BJ (cell line): ENCODE measurements around the gene NOX5. TPM values are rescaled to one million over a fixed set of nuclear protein-coding genes. Genes with fewer than 3 reads are reported as not detected.
A peak's percentile ranks its signal among the peaks of the same experiment; 100 is the strongest.

Experiments
- CTCF ChIA-PET: fragments of 350-600 bp; formaldehyde crosslinking; extraction: SDS; loops from one replicate; lab custom pipeline; 2021; ENCODE audit warnings: antibody characterized with exemption, inconsistent platforms; lab: Yijun Ruan, JAX
- POLR2A ChIA-PET: fragments of 300-600 bp; sonication (Branson Sonifier 250); formaldehyde crosslinking; extraction: SDS; loops from one replicate; lab custom pipeline; 2021; ENCODE audit warnings: antibody characterized with exemption; lab: Charles Lee
- DNase-seq: peaks from one replicate; pipeline ENCODE4 v3.0.0-alpha.2; 2011; ENCODE audit warnings: low read depth
- H3K27me3 ChIP-seq: 2 replicates; pipeline ENCODE4 v1.6.0; 2011; ENCODE audit warnings: low read length; ENCODE audit not compliant: control insufficient read depth, insufficient read depth
- H3K36me3 ChIP-seq: 2 replicates; pipeline ENCODE4 v1.5.1; 2011; ENCODE audit warnings: low read length; ENCODE audit not compliant: control insufficient read depth, insufficient read depth
- H3K4me3 ChIP-seq: 2 replicates; pipeline ENCODE4 v1.5.1; 2011; ENCODE audit warnings: low read depth, mild to moderate bottlenecking, control low read depth, low read length
- polyA plus RNA-seq: library from polyadenylated mRNA; depleted of rRNA; stranded (reverse); fragments of >200 nt; gene quantifications from 2 replicates; pipeline ENCODE4 v1.2.3, GENCODE V29; 2011
- TF ChIP-seq, protein P1 (sequence below): IDR thresholded peaks from 2 replicates; pipeline ENCODE4 v1.5.1; 2011; ENCODE audit warnings: low read depth, mild to moderate bottlenecking, control low read depth, inconsistent platforms, low read length, moderate library complexity; ENCODE audit not compliant: insufficient read depth

Gene NOX5
- polyA plus RNA-seq, 1 experiment, result 0.86 TPM

DNA sequence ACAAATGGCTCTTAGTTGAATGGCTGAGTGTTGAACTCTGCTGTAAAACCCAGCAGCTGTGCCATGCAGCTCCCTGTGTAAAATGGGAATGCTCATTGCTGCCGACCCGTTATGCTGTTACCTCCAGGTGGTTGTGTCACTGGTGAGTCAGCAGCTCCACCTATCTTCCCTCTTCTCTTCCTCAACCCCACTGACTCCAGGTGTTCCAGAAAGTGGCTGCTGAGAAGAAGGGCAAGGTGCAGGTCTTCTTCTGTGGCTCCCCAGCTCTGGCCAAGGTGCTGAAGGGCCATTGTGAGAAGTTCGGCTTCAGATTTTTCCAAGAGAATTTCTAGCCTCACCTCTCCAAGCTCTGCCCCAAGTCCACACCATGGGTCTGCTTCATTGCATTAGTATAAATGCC, 41.9 kb downstream of the NOX5 start:
- POLR2A ChIA-PET, result no interaction called here
- CTCF ChIA-PET, result interaction anchor here (0.6 to 7.9 kb wide), 9 partner anchors 10 to 409 kb away, joined by 3 to 70 read pairs (median 6); partner anchors contain the start of gene GLCE
- TF ChIP-seq, protein P1, sequence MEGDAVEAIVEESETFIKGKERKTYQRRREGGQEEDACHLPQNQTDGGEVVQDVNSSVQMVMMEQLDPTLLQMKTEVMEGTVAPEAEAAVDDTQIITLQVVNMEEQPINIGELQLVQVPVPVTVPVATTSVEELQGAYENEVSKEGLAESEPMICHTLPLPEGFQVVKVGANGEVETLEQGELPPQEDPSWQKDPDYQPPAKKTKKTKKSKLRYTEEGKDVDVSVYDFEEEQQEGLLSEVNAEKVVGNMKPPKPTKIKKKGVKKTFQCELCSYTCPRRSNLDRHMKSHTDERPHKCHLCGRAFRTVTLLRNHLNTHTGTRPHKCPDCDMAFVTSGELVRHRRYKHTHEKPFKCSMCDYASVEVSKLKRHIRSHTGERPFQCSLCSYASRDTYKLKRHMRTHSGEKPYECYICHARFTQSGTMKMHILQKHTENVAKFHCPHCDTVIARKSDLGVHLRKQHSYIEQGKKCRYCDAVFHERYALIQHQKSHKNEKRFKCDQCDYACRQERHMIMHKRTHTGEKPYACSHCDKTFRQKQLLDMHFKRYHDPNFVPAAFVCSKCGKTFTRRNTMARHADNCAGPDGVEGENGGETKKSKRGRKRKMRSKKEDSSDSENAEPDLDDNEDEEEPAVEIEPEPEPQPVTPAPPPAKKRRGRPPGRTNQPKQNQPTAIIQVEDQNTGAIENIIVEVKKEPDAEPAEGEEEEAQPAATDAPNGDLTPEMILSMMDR, result no peak

DNA sequence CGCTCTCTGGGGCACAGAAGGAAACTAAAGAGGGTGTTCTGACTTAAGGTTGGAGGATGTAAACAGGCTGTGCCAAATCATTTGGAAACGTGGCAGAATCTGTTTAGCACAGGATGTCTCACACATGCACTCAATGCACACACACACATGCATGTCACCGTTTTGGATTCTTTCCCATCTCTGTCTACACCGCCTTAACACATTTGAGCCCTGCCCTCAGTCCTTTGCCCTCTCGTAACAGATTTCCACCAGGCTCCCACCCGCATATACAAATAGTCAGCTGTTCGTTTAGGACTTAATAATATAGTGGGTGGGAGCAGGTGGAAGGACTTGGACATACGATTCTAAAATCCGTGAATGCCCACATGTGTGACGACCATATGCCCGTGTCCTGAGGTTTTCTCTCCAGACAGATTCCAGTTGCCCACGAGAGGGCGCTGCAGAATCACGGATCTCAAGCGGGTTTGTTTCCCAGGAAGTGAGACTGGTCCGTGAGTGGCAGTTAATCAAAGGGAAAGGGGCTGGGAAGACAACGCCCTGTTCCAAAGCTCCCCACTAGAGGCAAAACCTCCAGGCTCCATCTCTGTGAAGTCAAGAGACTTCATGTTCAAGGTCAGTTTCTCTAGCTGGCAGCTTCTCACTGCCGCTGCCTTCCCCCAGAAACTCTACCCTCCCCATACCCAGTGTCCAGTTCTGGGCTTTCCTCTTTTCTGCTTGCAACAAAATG, 44.5 kb downstream of the NOX5 start:
- Histone ChIP-seq H3K27me3 (no peaks in the 10 kb centered on the region), H3K4me3 (no peak overlapping the region), H3K36me3 (no peaks in the 10 kb centered on the region)
- TF ChIP-seq, protein P1, result peak; percentile 79
- DNase-seq, result peak; percentile 22
- POLR2A ChIA-PET, result no interaction called here
- CTCF ChIA-PET, result interaction anchor here (0.6 to 7.9 kb wide), 35 partner anchors 8 to 408 kb away, joined by 3 to 70 read pairs (median 4); partner anchors contain the start of gene GLCE

More for the DNA sequence above, 41.9 kb downstream of the NOX5 start:
- H3K4me3 ChIP-seq, result no peak overlapping the region
- DNase-seq, result no peak
- H3K27me3 ChIP-seq, result peaks cover 2% of the 10 kb centered on the region; the same call in 1 of the 2 replicates
- no peaks in the 10 kb centered on the region for H3K36me3 ChIP-seq

DNA sequence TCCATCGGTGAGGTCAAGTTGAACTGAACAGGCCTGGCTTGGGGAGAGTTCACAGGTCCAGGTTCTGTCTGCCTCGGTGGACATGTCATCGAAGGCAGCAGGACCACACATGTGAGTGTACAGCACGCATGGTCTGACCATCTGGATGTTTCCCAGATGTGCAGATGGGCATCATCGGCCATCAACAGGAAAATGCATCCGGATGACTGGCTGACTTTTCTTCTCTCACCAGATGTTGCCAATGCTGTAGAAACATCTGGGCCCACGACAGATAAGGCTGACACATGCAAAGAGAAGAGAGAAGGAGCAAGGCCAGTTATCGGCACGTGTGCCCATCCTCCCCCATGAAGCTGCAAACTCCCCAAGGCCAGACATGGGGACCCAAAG, 45.1 kb downstream of the NOX5 start:
- ChIA-PET CTCF (interaction anchor here (0.6 to 7.9 kb wide), 32 partner anchors 8 to 408 kb away, joined by 3 to 70 read pairs (median 4); partner anchors contain the start of gene GLCE), POLR2A (no interaction called here)
- DNase-seq, result no peak
- no peak overlapping the region for H3K4me3 ChIP-seq
- no peaks in the 10 kb centered on the region for H3K27me3 ChIP-seq
- TF ChIP-seq, protein P1, result no peak
- no peaks in the 10 kb centered on the region for H3K36me3 ChIP-seq

GRCh38 chr15:69060041-69060481, 45.6 kb downstream of the NOX5 start:
- ChIA-PET CTCF (interaction anchor here (1.1 to 7.9 kb wide), 8 partner anchors 8 to 407 kb away, joined by 4 to 70 read pairs (median 7); no protein-coding TSS in a partner anchor), POLR2A (no interaction called here)
- no peak for DNase-seq
- Histone ChIP-seq H3K4me3 (no peak overlapping the region), H3K36me3 (no peaks in the 10 kb centered on the region), H3K27me3 (no peaks in the 10 kb centered on the region)
- TF ChIP-seq, protein P1, result no peak

- DNase-seq, result no peak
- H3K4me3 ChIP-seq, result no peak overlapping the region
- no peaks in the 10 kb centered on the region for H3K27me3 ChIP-seq
- no peaks in the 10 kb centered on the region for H3K36me3 ChIP-seq
- TF ChIP-seq, protein P1, result no peak
- CTCF ChIA-PET, result no interaction called here
- POLR2A ChIA-PET, result no interaction called here
Measured at GRCh38 chr15:69060744-69061143, 46.2 kb downstream of the NOX5 start.
